Posterior vena cava (tissue), 2 donors: ENCODE results near the gene WDR72. TPM values are rescaled to one million over a fixed set of nuclear protein-coding genes. Genes with fewer than 3 reads are reported as not detected.
"Not testable (repeated sequence)": the region's sequence is repeated elsewhere in the genome, so short reads cannot be mapped to it uniquely, and the experiment has no call there.

ENCODE experiments used
- DNase-seq: peaks from one replicate; pipeline ENCODE4 v3.0.0-alpha.2; 2020; ENCODE audit warnings: low spot score
- intact Hi-C, 2 donors: fragments of 100-400 bp; cut with DNase I; formaldehyde crosslinking; loops; one replicate each; pipeline versions ENCODE4 v1.14.1 to v1.14.2; 2022 to 2023
- long read RNA-seq, 2 donors: library from polyadenylated mRNA; unstranded; transcript quantifications; one replicate each; pipeline ENCODE4 v2.0.0, GENCODE V29; 2020 to 2021
- total RNA-seq, 2 donors: library from RNA; stranded (reverse); fragmentation: NEBNext Ultra II Directional; extraction: Animal tissue kit (Norgen Biotek cat#: 25700); gene quantifications; one replicate each; pipeline ENCODE4 v1.2.1, GENCODE V29; 2021
- donor health status: DM: yes; HTN: yes; CAD: no.
- donor health status: DM: yes; HTN: yes; CAD: no.

WDR72 gene
- total RNA-seq = not detected
- long read RNA-seq, donor 1 = 0 reads
- long read RNA-seq, donor 2 = 0 reads

DNA sequence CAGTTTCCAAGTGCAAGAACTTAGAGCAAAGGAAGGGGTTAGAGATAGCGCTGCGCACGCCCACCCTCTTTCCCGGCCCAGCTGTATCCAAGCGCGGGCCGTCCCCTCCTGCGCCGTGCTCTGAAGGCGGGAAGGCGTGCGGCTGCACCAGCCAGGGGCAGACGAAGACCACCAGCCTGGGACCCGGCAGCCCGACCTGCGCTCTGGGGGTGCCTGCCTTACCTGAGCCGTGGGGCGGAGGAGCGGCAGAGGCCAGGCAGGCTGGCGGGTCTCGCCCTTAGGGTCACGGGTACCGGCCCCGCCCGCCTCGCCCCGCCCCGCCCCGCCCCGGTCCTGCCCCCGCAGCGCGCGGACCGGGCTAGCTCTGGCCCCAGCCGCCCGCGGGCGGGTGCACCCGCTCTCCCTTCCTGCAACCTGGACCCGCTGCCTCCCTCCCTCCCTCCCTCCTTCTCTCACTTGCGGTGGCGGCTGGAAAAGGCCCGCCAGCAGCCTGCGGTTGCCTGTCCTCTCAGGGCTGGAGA, at the start of gene WDR72:
Gene WDR72 (minus strand): TSS at position 253 of the 521 bp plus-strand sequence. CDS start 26,514 bp downstream, outside the sequence.
- DNase-seq = no peak
- intact Hi-C loops = no loop called here

DNA sequence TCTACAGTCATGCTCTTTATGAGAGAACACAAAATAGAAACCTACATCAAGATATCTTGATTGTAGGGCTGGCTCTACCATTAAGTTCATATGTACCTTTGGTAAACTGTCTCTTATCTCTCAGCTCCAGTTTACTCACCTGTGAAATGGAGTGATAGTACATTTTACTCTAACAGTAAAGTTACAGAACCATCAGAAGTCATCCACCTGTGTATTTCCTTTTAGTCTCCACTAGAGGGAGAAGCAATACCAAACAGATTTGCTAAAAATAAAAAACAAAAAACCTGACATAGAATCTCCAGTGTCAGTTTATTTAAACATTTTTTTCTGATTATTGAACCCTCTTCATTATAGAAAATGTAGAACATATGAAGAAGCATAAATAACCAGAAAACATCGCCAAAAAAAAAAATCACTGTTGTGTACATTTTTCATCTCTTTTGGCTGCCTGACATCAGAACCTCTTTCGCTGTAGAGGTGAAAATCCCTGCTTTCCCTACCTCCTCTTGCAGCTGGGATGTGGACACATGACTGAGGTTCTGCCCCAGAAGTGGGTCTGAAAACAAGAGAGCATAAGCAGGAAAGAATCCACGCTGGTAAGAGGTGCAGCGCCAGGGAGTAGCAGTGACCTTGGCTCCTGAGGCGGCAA, 48.7 kb upstream of the WDR72 start:
- intact Hi-C loops = no loop called here
- DNase-seq = no peak

DNA sequence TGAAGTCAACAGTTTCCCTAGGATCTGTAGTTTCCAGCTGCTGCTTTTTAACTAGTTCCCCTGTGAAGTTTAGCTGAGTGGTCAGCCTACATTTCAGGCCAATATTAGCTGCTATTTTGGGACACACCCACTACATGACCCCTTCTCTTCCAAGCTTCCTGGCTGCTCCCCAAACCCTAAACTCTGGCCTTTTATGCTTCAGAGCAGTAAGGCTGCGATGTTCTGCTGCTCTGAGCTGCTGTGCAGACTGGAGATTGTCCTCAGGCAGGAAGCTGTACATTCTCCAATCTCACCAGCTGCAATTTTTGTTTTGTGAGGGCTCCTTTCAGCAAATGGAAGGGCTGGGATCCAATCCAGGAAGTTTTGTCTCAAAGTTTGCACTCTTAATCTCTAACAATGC, 48.0 kb upstream of the WDR72 start:
- no peak for DNase-seq
- intact Hi-C loops = no loop called here

DNA sequence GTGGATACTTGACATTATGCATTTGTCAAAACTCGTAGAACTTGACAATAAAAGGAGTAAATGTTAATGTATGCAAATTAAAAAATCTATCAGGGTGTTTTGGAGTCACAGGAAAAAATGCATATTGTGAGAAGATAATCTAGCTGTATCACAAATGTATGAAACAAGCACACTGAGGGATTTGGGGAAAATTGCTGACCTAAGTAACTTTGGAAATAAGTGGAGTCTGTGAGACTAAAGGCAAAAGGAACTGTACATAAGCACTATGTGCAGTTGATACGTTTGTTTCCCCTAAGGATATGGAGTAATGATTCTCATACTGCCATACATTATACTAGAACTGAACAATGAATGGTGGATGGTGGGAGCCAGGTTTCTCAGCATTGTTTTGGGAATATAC, 43.2 kb upstream of the WDR72 start:
- intact Hi-C loops = no loop called here

DNA sequence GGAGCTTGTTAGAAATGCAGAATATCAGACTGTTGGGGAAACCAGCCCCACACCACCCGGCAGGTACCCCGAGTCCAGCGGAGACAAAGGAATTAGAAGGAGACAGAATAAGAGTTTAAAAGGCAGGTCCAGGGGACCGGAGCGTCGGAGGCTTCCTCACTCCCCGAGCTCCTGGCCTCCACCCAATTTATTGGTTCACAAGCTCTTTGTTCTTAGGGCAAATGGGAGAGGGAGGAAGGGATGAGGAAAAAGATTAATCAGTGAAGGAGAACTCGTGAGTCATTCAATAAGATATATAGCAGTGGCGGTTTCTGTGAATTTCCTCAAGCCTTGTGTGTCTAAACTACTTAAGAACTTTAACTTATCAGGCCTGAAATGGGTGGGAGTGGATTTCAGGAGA, 32.1 kb upstream of the WDR72 start:
- intact Hi-C loops = no loop called here
- DNase-seq = no peak

More for the DNA sequence above, 43.2 kb upstream of the WDR72 start:
- DNase-seq = no peak

DNA sequence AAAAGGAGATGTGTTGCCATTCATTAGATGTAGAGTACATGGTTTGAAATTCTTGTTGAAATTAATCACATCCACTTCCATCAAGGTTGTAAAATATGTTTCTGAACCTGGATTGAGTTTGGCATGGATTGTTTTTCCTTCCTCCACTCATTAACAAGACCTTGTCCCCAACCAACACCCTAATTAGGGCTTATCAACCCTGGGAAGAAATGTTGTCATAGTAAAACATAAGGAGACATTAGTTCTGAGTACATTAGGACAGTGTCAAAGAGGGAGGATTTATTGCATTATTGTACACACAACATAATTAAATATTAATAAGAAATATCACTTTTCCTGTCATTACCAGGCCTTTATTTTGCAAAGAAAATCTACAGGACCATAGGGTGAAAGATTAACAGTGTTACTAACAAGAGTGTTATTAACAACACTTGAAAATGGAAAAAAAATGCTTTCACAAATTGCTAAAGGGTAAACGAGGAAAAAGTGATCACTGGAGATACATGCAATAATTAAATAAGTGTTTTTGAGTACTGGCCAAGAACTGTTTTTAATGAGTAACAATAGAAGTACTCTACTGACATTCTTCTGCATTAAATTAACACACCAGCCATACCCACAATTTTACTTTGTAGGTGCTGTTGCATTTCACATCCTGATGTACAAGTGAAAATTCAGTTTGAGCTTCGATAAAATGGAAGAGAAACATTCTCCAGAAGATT, 30.4 kb upstream of the WDR72 start:
- DNase-seq = no peak
- intact Hi-C loops = no loop called here

DNA sequence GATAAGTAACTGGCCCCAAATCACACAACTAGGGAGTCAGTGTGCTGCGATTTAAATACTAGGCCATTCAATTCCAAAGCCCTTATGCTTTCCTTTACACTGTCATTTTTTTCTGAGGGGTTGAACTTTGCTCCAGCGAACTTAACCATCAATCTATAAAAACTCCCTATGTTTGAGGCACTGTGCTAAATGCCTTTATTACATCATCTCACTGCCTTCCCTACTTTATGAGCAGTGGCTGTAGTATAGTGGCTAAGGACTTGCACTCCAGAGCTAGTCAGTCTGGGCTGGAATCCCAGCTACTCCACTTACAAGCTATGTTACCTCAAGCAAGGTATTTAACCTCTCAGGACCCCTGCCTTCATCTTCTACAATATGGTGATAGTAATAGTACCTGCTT, 26.9 kb upstream of the WDR72 start:
- intact Hi-C loops = no loop called here
- no peak for DNase-seq

DNA sequence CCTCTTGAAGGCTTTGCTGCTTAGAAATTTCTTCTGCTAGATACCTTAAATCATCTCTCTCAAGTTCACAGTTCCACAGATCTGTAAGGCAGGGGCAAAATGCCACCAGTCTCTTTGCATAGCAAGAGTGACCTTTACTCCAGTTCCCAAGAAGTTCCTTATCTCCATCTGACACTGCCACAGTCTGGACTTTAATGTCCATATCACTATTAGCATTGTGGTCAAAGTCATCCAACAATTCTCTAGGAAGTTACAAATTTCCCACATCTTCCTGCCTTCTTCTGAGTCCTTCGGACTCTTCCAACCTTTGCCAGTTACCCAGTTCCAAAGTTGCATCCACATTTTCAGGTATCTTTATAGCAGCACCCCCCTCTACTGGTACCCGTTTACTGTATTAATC, 25.8 kb upstream of the WDR72 start:
- intact Hi-C loops, DNase-seq: not testable (repeated sequence)

DNA sequence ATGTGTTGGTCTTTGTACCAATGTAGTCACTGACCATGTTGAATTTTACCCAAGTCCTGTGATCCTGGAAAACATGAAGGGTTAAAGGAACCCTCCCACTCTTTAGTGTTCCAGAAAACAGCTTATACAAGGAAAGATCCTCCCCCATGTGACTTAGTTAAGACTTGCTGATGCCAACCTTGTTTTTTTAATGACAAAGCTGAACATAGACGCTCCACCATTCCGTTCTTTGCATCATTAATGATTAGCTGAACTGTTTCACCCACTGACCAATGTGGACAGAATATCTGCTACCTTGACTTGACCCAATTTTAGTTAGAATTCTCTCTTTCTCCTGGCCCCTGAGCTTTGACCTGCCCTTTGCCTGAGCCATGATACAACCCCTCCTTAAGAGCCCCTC, 3.5 kb upstream of the WDR72 start:
- DNase-seq = no peak
- intact Hi-C loops = no loop called here

DNA sequence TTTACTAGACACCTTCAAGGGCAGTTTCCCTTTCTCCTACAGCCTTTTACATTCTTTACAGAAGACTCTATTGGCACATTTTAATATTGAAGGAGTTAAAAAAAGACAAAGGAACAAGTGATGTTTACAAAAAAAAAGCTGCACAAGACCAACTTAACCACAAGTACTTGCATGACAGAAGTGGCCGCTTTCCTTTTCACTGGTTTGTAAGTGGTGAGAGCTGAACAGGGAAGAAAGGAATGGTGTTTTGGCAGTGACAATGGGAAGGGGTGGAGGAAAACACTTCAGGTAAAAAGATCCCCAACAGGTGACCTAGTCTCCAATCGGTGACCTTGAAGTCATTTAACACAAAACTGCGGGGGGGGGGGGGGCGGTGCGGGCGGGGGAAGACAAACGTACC, 1.1 kb downstream of the WDR72 start:
- intact Hi-C loops = no loop called here
- no peak for DNase-seq

DNA sequence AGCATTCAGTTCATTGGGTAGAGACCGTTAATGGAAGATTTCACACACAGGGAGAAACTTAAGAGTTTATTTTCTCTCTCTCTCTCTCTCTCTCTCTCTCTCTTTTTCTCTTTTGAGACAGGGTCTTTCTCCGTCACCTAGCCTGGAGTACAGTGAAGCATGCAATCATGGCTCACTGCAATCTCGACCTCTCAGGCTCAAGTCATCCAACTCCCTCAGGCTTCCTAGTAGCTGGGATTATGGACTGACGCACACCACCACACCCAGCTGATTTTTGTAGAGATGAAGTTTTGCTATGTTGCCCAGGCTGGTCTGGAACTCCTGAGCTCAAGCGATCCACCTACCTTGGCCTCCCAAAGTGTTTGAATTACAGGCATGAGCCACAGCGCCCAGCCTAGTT, 1.6 kb downstream of the WDR72 start:
- intact Hi-C loops = no loop called here
- DNase-seq = no peak

DNA sequence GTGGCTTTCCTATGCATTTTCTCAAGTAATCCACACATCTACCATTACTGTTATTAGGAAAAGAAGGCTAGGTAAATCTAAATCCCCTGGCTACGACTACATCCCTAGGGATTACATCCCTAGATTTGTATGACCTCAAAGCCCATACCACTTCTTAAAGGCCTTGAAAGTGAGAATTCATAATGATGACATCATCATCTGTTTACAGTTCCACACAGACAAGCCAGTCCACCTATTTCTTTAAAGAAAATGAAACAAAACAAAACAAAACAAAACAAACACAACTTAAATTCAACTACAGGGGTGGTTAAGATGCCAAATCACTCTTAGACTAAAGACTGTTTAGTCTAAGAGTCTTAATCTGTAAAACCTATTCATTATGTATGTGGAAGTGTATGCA, 5.7 kb downstream of the WDR72 start:
- no peak for DNase-seq
- intact Hi-C loops = no loop called here

DNA sequence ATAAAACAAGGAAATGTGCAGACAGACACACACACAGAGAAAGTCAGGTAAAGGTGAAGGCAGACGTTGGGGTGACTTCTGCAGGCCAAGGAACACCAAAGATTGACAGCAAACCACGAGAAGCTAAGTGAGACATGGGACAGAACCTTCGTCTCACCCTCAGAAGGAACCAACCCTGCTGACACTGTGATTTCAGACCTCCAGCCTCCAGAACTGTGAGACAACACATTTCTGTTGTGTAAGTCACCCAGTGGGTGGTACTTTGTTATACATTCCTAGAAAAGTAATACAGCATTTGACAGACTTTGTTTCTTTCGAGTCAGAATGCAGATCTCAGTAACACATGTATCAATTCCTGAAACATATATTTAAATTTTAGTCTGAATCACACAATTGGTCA, 7.1 kb downstream of the WDR72 start:
- intact Hi-C loops = no loop called here
- no peak for DNase-seq

DNA sequence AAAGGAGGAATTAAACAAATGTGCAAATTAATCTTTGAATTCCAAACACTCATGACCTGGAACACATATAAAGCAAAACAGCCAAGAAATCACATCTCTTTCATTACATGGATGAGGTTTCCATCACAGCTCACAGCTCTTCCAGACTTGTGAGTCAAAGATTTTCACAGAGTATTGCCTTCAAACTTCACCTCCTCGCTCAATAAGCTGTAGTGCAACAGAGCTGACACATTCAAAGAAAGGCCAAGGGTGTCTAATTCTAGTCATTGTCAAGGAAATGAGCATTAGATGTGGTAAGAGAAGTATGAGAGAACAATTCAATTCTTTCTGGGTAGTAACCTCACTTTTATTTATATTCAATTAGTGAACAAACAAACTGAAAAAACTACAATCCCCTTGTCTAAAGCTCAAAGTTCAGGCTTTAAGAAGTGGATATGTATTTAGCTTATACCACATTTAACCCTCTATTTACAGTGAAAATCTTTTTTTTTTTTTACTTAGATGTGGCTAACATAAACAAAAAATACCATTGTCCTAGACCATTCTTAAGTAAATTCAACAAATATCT, 11.9 kb downstream of the WDR72 start:
- no peak for DNase-seq
- intact Hi-C loops = no loop called here

DNA sequence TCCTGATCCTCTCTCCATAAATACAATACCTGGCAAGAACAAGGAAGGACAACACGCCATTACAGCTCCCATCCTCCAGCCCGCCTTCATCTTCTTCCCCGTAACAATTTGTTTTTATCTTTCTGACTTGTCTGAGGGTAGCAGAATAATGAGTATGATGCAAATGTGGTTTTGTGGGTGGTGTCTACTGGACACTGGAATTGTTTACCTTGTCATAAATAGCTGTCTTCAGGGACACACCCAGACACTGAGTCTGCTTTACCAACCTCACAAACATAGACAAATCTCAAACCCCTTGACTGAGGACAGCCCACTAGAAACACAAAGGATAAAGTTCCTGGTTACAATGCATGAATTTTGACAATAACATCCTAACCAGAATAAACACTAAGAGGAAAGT, 13.4 kb downstream of the WDR72 start:
- DNase-seq = no peak
- intact Hi-C loops = no loop called here

DNA sequence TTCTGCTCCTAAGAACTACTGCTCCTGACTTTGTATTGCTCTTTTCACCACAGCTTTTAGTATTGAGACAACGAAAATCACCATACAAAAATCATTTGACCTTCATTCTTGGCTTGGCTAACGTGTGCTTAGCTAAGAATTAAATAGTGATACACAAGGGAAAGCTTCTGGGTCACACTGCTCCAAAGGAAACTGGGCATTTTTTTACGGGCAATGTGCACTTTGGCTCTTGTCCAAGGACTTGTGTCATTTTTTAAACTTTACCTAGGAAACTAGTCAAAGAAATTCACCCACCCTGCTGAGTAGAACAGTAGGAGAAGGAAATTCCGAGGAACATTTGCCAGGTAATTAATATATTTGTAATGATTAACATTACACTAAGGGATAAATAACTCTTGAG, 19.8 kb downstream of the WDR72 start:
- intact Hi-C loops = no loop called here

DNA sequence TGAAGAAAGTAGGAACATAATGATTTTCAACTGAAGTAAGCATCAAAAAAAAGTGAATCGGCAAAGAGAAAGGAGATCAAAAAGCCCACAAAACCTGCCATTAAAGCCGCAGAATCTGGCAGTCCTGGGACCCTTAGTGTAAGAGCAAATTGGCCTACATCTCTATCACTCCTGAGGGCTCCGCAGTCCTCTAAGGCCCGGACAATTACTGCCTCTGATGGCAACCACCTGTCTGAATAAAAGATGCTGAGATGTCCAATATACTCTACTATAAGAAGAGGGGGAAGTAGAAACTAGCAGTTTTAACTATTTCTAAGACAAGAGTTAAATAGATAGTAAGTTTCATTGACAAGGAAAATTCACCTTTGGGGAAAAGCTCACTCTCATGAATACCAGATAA, 20.3 kb downstream of the WDR72 start:
- intact Hi-C loops = no loop called here
- DNase-seq = no peak

More for the DNA sequence above, 19.8 kb downstream of the WDR72 start:
- no peak for DNase-seq

DNA sequence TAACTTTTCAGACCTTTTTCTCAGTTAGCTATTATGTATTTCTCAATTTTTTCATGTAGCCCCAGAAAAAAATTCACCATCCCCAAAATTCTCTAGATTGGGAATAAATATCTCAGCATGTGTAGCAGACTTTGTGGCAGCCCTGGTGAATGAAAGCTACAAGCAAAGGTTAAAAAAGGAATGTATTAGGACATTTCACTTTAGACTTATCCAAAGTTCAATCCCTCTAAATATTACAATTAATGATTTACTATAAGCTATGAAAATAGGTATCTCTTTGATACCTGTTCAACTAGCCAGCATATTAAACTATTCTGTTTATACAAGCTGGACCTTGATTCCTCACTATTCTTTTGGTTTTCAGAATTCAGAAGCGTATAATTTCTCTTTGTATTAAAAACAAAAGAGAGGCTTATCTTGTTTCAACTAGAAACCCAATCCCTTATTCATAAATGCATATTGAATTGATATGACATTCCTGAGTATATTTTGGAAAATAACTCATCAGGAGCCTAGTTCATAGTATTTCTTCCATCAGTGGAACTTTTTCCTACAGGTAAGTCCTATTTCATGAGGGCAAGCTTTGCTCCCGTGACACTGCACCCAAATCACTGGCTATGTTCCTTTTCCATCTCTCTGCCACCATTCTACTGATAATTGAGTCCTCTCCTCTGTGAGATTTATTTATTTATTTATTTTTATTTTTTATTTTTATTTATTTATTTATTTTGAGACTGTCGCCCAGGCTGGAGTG, 38.0 kb downstream of the WDR72 start:
- intact Hi-C loops = no loop called here
- no peak for DNase-seq

DNA sequence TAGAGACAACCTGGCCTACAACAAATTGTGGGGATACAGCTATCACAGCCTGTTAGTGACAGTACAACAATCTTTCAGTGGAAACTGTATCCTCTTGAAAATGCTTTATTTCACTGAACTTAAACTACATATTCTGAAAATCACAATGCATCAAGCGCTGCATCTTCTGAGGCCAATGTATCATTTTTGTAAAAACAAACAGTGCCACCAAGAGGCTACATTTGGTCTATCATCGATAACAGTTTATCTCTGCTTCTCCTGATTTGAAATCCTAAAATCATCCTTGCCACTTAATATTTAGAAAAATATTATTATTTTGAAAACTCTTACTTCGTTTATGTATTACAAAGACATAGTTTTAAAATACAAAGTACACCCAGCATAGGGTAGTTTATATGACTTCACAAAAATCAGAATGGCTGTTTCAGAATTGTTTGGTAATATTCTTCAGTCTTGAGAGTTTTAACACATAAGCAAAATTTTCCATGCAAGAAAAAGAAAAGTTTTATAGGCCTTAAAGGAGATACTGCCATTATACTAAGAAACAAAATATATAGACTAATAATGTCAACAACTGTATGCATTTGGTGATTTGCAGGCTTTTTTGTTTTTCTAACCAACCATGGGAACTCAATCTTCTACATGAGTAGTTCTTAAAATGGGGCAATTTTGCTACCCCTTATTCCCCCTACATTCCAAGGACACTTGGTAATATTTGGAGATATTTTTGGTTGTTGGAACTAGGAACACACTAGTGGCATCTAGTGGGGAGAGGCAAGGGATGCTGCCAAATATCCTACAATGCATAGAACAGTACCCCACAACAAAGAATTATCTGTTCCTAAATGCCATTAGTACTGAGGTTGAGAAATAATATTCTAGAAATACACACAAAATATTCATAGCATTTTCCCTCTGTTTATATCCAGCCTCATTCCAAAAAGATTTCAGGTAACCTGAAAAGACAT, 42.3 kb downstream of the WDR72 start:
- intact Hi-C loops = no loop called here
- DNase-seq = no peak
